ENCODE measurements around the gene C10orf71.

- TF ChIP-seq POLR2A (IDR thresholded peaks at IDR 0.05) = no peak
- no peak for TF ChIP-seq POLR2AphosphoS5 (IDR thresholded peaks at IDR 0.05)
Observed at GRCh38 chr10:49296382-49296781, 2.6 kb upstream of the C10orf71 start.
